Stimulated activated CD4-positive, alpha-beta T cell treated with anti-CD3 and anti-CD28 coated beads, TNF-alpha, amount 100 ng/mL, for 4 hours (primary cell): Measurements from ENCODE around the gene MYOM1.

Source experiments
- DNase-seq, 3 experiments: peaks; one replicate each; pipeline ENCODE4 v3.0.0-alpha.2; 2020; ENCODE audit warnings: low read depth in 3 of 3

The MYOM1 gene

DNA sequence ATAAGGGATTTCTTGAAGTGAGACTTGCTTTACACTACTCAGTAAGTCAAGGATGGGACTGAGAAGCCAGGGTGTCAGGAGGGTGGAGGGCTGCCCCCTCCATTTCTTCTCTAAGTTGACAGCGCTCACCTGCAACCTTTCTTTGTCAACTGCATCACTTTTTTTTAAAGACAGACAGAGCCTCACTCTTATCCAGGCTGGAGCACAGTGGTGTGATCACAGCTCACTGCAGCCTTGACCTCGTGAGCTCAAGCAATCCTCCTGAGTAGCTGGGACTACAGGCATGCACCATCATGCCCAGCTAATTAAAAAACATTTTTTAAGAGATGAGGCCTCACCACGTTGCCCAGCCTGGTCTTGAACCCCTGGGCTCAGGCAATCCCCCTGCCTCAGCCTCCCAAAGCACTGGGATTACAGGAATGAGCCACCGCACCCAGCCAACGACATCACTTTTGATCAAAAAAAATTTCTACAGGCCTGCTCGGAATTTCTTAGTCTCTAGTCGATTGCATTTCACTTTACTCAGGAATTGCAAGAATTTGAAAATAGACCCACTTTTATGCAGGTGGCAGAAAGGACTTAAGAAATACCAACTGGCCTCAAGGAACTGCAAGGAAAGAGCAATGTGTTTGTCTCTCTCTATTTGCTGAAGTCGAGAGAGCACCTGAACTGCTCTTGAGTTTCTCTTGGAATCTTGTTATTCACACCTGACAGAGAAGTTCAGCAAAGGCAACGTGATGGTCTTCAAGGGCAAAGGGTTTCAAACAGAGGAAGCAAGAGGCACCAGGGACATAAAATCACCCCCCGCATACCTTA lies 101.4 kb downstream of the MYOM1 start:
- no peak for DNase-seq

DNA sequence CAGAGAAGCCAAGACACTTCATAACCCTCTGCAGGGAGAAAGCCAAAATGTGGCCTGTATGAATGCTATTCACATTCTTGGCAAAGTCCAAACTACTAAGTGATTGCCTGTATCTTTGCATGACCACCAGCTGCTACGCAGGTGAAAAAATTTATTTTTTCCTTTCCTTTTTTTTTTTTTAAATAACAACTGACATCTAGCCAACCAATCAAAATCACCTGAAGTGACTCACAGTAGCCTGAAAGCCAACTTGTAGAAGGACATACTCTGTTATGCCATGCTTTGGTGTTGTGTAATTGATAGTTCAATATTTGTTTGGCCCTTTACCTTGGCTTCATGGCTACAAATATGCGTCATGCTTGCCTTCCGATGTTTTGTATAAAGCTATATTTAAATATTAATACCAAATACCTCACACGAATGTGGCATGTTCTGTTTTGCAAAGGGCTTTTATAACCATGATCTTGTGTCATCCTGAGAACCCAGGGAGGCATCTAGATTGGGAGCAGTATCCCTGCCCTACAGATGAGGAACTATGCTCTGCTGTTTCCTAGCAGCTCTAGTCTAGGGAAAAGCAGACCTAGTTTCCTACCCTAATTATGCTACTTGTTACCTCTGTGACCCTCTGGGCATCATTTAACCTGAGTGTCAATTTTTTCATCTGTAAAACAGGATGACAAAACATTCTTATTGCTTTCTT lies 102.1 kb downstream of the MYOM1 start:
- no peak for DNase-seq

DNA sequence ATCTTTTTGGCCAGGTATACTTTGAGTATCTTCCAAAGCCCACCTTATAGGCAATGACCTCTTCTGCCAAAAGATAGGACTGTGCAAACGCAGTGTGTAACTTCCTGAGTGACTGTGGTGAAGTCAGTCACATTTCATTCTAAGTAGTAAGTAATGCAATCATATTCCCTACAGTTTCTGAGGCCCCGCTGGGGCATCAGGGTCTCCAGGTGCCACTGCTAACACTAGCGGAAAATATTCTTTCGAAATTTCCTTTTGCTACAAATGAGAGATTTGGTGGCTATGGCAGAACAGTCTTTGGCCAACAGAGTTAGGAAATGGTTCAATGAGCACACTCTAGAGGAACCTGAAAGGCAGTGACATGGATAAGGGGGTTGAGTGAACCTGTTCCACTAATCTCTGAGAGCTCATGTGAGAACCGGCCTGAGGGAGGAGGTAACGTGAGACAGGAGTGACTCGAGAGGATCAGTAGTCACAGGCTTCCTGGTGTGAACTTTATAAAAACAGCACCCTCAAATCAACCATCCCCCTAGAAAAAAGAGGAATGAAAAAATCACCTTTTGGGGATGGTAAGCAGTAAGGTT lies 104.2 kb downstream of the MYOM1 start:
- DNase-seq, result no peak

DNA sequence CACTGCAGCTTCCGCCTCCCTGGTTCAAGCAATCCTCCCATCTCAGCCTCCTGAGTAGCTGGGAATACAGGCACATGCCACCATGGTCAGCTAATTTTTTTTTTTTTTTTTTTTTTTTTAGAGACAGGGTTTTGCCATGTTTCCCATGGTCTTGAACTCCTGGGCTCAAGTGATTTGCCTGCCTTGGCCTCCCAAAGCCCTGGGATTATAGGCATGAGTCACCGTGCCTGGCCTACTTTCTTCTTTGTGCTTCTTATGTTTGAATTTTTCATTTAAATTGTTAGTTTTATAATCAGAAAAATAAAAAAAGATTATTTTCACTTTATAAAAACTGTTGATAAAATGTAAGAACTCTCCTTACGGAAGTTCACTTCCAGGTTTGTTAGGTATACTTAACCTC lies 105.3 kb downstream of the MYOM1 start:
- DNase-seq, result no peak

DNA sequence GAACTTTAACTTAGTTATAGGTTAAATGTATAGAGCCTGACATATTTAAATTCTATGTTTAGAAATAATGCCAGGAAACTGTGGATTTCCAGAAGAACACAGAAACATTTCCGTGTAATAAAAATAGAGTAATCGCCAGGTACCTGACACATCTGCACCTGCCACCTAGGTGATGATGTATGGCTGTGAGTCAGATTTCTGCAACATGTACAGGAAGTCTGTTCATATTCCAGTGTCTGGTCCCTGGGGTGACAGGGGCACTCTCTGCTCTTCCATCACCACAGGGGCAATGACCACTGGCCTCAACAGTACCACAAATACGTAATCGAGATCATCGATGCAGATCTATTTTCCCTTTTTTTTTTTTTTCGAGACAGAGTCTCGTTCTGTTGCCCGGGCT lies 105.7 kb downstream of the MYOM1 start:
- DNase-seq, result no peak

DNA sequence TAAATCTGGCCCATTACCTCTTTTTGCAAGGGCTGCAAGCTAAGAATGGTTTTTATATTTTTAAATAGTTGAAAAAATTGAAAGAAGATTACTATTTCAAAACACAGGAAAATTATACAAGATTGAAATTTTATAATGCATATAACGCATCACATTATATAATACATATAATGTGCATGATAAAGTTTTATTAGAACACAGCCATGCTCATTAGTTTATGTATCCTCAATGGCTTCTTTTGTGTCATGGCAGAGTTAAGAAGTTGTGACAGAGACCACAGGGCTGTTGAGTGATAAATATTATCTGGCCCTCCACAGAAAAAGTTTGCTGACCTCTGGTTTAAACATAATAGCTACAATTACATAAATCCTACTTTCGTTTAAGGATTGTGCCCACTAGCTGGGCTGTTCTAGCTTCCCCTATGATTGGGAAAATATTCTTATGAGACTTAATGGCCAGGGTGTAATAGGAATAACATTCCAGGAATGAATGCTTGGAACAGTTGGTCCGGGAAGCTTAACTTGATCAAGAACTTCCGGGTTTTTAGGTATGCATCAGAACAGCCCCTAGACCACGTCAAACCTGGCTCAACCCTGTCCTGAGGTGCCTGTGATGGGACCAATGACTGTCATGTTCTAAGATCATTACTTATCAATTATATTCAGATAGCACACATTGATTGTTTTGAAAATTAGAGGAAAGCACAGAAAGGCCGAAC lies 108.1 kb downstream of the MYOM1 start:
- no peak for DNase-seq

DNA sequence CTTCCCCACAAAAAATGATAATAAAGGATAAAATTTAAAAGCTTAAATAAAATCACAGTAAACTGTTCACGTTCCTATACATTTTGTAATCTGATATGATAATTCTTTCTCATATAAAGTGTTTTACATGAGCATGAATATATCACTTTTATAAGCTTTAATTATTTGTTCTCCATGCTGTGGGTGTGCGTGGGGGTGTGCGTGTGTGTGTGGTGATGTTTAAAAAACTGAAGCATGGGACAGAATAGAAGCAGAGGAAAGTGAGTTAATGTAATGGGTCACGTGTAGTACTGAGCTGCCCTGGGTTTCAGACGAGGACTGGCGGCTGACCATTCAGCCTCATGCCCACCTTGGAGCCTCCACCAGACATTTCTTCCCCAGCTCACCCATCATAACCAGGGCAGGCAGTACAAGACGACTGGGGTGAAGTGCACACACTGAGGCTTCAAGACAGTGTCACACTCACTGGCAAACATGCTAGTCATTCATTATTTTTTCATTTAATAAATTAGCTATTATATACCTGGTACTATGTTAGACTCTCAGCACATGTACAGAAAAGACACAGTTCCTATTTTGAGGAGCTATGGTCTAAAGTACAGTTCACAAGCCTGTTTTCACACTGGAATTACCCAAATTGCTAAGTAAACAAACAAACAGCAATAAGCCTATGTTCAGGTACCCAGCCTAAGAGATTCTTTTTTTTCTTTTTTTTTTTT lies 109.6 kb downstream of the MYOM1 start:
- no peak for DNase-seq

DNA sequence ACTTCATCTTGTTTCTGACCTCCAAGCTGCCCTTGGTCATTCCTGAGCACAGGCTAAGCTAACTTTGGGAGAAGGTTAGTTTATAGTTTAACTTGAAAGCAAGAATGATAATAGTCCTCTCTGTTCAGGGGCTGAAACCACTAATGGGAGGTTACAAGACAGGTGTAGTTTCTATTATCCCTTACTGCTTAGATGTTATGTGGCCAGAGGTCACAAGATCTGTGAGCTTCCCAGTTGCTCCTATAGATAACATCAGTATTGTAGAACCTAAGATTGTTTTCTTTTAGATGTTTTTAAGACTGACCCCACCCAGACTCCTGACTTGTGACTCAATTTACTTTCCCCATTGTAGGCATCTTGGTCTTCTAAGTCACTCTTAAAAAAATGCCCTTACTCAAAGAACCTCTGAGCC lies 112.0 kb downstream of the MYOM1 start:
- DNase-seq, result no peak

DNA sequence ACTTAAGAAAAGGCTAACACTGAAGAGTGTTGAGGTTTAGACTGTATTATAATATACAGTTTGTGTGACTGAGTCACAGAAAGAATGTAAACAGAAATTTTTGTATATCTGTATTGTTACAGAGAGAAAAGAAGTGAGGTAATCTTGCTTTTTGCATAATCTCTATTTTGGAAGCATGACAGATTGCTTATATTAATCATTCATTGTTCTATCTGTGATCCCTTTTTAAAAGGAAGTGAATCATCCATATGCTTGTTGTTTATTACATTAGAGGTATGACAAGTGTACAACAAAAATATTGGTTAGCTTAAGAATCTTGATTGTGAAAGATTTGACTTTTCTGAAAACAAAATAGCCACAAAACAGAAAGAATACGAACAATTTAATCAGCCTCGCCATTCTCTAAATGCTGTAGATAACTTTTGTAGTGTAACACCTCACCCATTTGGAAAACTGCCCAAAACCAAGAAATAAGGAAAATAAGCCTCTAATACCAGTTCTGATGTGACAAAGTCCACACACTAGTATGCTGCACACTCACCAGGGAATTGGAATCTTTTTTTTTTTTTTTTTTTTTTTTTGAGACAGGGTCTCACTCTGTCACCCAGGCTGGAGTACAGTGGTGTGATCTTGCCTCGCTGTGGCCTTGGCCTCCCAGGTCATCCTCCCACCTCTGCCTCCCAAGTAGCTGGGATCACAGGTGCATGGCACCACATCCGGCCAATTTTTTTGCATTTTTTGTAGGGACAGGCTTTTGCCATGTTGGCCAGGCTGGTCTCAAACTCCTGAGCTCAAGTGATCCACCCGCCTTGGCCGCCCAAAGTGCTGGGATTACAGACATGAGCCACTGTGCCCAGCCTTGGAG lies 115.3 kb downstream of the MYOM1 start:
- DNase-seq, result no peak

DNA sequence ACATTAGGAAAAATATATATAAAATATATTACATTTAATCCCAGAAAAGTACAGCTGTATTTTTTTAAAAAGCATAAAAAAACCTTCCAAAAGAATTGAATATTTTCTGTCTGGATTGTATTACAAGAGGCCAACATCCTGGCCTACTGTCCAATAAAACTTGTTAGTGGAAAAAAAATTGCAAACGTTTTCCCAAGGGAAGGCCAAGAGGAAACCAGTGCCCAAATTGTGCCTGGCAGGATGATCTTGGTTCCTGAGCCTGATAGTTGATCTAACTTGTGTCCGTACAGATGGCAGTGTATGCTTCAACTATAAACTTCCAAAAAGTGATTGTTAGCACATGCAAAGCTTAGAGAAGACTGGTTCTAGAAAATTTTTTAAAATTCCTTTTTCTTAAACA lies 116.2 kb downstream of the MYOM1 start:
- no peak for DNase-seq

DNA sequence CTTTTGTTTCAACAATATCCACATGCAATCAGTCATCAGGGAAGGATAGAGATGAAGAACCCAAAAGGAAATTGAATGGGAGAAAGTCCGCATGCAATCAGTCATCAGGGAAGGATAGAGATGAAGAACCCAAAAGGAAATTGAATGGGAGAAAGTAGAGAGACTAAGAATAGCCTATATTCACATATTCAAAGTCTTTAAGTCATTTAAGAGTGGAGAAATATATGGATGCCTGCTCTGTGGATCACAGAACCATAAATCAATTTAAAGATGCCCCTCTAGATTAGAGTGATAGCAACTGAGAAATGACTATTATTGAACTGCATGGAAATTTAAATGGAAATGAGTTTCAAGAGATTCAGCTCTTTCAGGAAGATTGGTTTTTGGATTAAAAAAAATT lies 116.8 kb downstream of the MYOM1 start:
- DNase-seq, result no peak

DNA sequence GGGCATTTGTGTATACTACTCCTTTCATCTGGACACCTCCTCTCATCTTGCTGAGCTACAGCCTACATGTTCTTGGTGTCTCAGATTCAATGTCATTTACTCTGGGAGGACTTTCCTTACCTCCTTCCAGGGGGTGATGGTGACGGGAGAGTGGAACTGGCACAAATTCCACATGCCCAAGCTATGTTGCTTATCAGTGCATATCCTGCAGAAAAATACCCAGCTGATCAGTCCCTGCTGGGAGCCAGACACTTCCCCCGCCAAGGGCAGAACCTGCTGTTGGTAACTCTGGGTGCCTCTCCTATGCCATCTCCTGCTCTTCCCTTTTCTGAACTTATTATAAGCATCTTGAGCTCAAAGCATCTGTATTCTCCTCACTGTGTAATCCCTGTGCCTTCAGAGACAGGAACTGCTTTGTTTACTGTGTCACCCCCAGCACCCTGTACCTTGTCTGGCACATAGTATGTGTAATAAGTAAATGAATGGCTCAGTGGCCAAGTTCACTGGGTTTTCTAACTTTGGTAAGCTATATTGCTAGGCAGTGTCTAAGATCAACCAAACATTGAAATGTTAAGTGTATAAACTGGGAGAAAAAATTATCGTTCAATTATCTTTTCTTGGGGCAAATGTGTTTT lies 119.2 kb downstream of the MYOM1 start:
- DNase-seq, result no peak

DNA sequence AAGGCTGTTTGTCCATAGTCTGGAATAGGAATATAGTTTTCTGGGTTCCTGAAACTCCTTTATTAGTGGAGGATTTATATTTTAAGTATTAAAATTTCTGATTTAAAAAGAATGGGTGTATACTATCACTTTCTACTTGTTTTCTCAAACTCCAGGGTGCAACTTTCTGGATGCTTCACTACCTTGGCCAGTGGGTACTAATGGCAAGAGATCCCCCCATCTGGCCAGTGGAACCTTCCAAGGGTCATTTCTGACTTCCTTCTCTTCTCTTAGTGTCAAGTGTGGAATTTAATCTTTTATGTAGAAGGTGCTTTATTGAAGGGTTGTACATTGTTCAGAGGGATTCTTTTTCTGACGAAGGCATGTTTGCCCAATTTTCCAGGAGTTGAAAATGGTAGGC lies 120.4 kb downstream of the MYOM1 start:
- DNase-seq, result no peak

DNA sequence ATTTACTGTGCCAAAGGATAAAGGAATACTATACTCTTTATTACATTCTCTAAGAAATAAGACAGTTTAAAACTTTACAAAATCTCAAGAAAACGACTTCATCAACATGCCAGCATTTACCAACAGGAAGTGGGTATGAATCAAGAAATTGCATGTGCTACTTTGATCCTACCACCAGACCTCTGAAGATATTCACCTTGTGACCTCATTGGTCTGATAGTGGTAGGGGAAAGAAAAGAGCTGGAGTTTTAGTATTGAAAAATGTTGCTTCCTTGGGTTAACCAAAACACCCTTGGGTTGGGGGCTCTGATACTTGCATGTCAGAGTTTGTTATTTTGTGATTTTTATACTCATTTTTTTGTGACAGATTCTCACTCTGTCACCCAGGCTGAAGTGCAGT lies 122.7 kb downstream of the MYOM1 start:
- no peak for DNase-seq

DNA sequence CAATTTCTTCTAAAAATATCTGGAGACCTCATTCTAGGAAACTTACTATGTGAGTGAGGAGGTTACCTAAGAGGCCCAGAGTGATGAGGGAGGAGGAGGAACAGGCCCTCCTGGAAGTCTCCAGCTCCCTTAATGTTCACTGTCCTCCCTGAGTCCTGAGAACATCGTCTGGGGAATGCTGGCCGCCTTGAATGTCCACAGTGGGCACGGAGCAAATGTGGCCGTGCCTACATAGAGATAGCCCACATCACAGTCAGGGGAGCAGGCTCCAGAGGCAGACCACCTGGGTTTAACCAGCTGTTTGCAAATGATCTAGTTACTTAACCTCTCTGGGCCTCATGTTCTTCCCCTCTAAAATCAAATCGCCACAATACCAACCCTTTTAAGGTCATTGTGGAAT lies 123.8 kb downstream of the MYOM1 start:
- no peak for DNase-seq

DNA sequence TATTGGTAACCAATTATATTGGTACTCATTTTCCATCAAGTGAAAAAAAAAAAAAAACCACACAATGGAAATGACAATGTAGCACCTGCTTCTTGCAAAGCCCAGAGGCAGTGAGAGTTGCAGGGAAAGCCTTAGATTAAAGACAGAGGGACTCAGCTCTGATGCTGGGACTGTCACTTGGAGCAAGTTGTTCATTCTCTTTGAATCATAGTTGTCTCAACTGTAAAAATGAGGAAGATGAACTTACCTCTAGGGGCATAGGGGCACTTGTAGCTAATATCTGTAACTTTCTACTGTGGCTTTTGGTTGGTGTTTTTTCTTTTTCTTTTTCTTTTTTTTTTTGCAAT lies 125.5 kb downstream of the MYOM1 start:
- no peak for DNase-seq

DNA sequence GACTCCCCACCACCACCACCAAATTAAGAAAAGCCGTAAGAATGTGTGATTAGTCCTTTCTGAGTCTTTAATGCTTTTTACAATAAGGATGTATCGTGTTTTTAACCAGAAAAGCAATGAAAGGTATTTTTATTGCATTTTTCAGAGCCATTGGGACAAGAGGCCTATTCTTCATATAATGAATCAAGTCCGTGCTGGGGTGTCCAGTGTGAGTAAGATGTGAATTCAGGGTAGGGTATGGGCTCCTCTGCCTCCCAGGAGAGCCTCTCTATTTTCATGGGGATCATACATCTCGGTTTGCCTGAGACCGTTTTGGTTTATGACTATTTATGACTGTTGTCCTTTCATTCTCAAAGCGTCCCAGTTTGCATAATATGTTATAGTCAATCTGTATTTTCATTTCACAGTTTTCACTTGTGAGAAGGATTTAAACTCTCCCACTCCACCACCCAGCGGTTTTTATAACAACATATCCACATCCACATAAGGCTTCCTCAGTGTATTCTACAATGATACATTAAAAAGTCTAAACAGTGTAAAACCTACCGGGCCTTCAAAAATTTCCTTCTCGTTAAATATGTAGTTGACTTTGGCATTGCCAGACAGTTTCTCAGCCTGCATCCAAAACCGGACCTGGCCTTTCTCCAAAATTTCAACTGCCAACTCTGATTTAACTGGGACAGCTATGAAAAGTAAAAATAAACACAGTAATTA lies 126.0 kb downstream of the MYOM1 start:
- DNase-seq, result no peak

DNA sequence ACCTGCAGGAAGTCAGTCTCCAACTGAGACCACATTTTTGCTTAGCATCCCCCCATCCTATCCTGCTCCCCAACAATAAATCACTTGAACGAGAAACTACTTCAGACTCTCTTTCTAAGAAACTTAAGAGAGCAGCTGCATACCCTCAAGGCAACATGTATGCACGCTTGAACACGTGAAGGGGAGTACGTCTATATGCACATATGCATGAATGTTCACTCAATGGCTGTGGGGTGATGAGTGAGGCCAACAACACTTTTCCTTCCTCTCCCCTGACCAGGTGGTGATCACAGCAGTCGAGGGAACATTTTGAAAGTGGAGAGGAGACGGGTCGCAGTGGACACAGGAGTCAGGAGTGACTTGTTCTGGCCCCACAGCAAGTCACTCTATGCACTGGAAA lies 127.0 kb downstream of the MYOM1 start:
- DNase-seq, result no peak

DNA sequence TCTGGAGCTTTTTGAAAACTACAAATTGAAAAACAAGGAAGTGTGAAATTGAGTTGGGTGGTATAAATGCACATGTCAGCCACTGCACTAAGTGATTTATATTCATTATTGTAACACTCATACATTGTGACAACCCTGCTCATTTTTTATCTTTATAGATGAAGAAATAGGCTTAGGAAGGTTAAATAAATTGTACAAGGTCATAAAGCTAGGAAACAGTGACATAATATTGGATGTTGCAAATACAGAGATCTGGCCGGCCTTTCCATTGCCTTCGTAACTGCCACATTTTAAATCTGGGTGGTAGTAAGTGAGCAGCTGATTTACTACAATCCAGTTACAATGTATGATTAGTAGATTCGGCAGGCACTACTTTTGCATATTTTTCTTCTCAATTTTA lies 130.2 kb downstream of the MYOM1 start:
- no peak for DNase-seq

DNA sequence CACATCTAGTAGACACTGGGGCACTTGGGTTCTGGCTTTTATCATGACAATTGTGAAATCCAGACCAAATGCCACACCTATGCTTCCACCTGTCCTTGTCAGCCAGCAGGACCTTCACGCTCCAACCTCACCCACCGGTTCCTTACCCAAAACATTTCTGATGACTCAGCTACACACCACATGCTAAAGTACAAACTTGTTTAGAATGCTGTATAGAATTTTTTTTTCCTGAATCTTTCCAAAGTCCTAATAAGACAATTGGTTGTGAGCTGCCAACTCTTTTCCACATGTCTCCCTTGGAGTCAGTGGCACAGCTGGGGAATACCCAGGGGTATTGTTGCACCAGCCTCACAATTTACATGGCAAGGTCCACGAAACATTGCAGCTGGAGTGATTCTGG lies 131.3 kb downstream of the MYOM1 start:
- no peak for DNase-seq
